Measurements from ENCODE around the gene PPP1R16B. TPM values are rescaled to one million over a fixed set of nuclear protein-coding genes. Genes with fewer than 3 reads are reported as not detected.

PPP1R16B gene
- total RNA-seq, 1 donor from 2014 or later, result 13.0 TPM

GRCh38 chr20:38840053-38840893 lies 34.8 kb downstream of the PPP1R16B start:
- DNase-seq (no peak), ATAC-seq (no peak)
- Histone ChIP-seq H3K4me3 (no peak overlapping the region), H3K36me3 (no peaks in the 10 kb centered on the region), H3K9me3 (no peaks in the 10 kb centered on the region), H3K4me1 (peaks cover 8% of the 10 kb centered on the region), H3K27ac (no peak overlapping the region), H3K27me3 (ENCODE audit: low read depth) (peaks cover 8% of the 10 kb centered on the region)
- TF ChIP-seq CTCF (IDR thresholded peaks at IDR 0.05), result no peak
- intact Hi-C loops (cut with DNase I), result no loop called here

GRCh38 chr20:38840894-38841470 lies 35.5 kb downstream of the PPP1R16B start:
- H3K36me3 ChIP-seq, result no peaks in the 10 kb centered on the region
- ATAC-seq, result peak in 1 of 2 donors; percentile 32
- intact Hi-C loops (cut with DNase I), result no loop called here
- H3K9me3 ChIP-seq, result no peaks in the 10 kb centered on the region
- H3K27me3 ChIP-seq (ENCODE audit: low read depth), result peaks cover 8% of the 10 kb centered on the region
- no peak for DNase-seq
- no peak for TF ChIP-seq CTCF (IDR thresholded peaks at IDR 0.05)
- no peak overlapping the region for H3K4me3 ChIP-seq
- H3K27ac ChIP-seq, result no peak overlapping the region
- H3K4me1 ChIP-seq, result peaks cover 8% of the 10 kb centered on the region

GRCh38 chr20:38841570-38841969 lies 36.1 kb downstream of the PPP1R16B start:
- intact Hi-C loops (cut with DNase I), result no loop called here
- Histone ChIP-seq H3K36me3 (no peaks in the 10 kb centered on the region), H3K4me3 (no peak overlapping the region), H3K27me3 (ENCODE audit: low read depth) (peaks cover 8% of the 10 kb centered on the region), H3K9me3 (no peaks in the 10 kb centered on the region), H3K27ac (no peak overlapping the region), H3K4me1 (peaks cover 8% of the 10 kb centered on the region)
- ATAC-seq (no peak), DNase-seq (no peak)
- no peak for TF ChIP-seq CTCF (IDR thresholded peaks at IDR 0.05)

- Histone ChIP-seq H3K4me3 (no peak overlapping the region), H3K9me3 (no peaks in the 10 kb centered on the region), H3K4me1 (peaks cover 8% of the 10 kb centered on the region), H3K27ac (no peak overlapping the region), H3K27me3 (ENCODE audit: low read depth) (peaks cover 8% of the 10 kb centered on the region), H3K36me3 (no peaks in the 10 kb centered on the region)
- DNase-seq (no peak), ATAC-seq (no peak)
- intact Hi-C loops (cut with DNase I), result no loop called here
- no peak for TF ChIP-seq CTCF (IDR thresholded peaks at IDR 0.05)
Observed at GRCh38 chr20:38842026-38842425, 36.5 kb downstream of the PPP1R16B start.

GRCh38 chr20:38842558-38842981 lies 37.1 kb downstream of the PPP1R16B start:
- peaks cover 8% of the 10 kb centered on the region for H3K4me1 ChIP-seq

More at GRCh38 chr20:38842558-38842981, 37.1 kb downstream of the PPP1R16B start:
- ATAC-seq (peak in 1 of 2 donors; percentile 54), DNase-seq (no peak)
- Histone ChIP-seq H3K27ac (no peak overlapping the region), H3K36me3 (no peaks in the 10 kb centered on the region), H3K27me3 (ENCODE audit: low read depth) (peaks cover 8% of the 10 kb centered on the region), H3K9me3 (no peaks in the 10 kb centered on the region), H3K4me3 (no peak overlapping the region)
- TF ChIP-seq CTCF (IDR thresholded peaks at IDR 0.05), result no peak
- intact Hi-C loops (cut with DNase I), result no loop called here
